Dermis microvascular lymphatic vessel endothelial cell (primary cell): Measurements from ENCODE around the gene LRIG1. TPM values are rescaled to one million over a fixed set of nuclear protein-coding genes. Genes with fewer than 3 reads are reported as not detected.

Experiments used
- DNase-seq, 2 donors: peaks; one replicate each; pipeline versions ENCODE4 v3.0.0 to v3.0.0-alpha.2; 2010; ENCODE audit warnings: low read depth in 2 of 2
- total RNA-seq: library from RNA; depleted of rRNA; stranded (reverse); fragments of >200 nt; gene quantifications from 2 replicates; pipeline ENCODE4 v1.2.1, GENCODE V29; 2014

The LRIG1 gene
- total RNA-seq, 1 donor from 2014 or later, result 35.3 TPM

- no peak for DNase-seq
Observed at GRCh38 chr3:66443118-66443803, 57.6 kb downstream of the LRIG1 start.

- DNase-seq, result peak; percentile 88 to 91
Observed at GRCh38 chr3:66442254-66443117, 58.3 kb downstream of the LRIG1 start.

GRCh38 chr3:66441692-66442091 is 59.1 kb downstream of the LRIG1 start:
- no peak for DNase-seq

GRCh38 chr3:66441129-66441528 is 59.7 kb downstream of the LRIG1 start:
- peak in 1 of 2 donors; percentile 43 for DNase-seq

- DNase-seq, result no peak
Observed at GRCh38 chr3:66439666-66440344, 61.0 kb downstream of the LRIG1 start.

GRCh38 chr3:66438046-66438445 is 62.8 kb downstream of the LRIG1 start:
- no peak for DNase-seq

- no peak for DNase-seq
Observed at GRCh38 chr3:66437341-66437929, 63.4 kb downstream of the LRIG1 start.

GRCh38 chr3:66435989-66436388 is 64.8 kb downstream of the LRIG1 start:
- no peak for DNase-seq

- no peak for DNase-seq
Observed at GRCh38 chr3:66434726-66435125, 66.1 kb downstream of the LRIG1 start.

- DNase-seq, result no peak
Observed at GRCh38 chr3:66433522-66433782, 67.4 kb downstream of the LRIG1 start.

GRCh38 chr3:66432767-66433521 is 67.9 kb downstream of the LRIG1 start:
- no peak for DNase-seq

GRCh38 chr3:66432041-66432766 is 68.6 kb downstream of the LRIG1 start:
- DNase-seq, result no peak

- no peak for DNase-seq
Observed at GRCh38 chr3:66431494-66431893, 69.3 kb downstream of the LRIG1 start.

- DNase-seq, result no peak
Observed at GRCh38 chr3:66430876-66431275, 69.9 kb downstream of the LRIG1 start.

GRCh38 chr3:66428733-66429132 is 72.1 kb downstream of the LRIG1 start:
- peak; percentile 98 to 99 for DNase-seq

- no peak for DNase-seq
Observed at GRCh38 chr3:66427951-66428474, 72.8 kb downstream of the LRIG1 start.

GRCh38 chr3:66427352-66427751 is 73.5 kb downstream of the LRIG1 start:
- DNase-seq, result no peak

GRCh38 chr3:66426135-66426534 is 74.7 kb downstream of the LRIG1 start:
- DNase-seq, result no peak

GRCh38 chr3:66425576-66426114 is 75.2 kb downstream of the LRIG1 start:
- DNase-seq, result no peak

GRCh38 chr3:66425032-66425431 is 75.8 kb downstream of the LRIG1 start:
- no peak for DNase-seq
